MM.1S (cell line): ENCODE results near the gene AUTS2.

ENCODE experiments used
- DNase-seq: peaks from one replicate; pipeline ENCODE4 v3.0.0-alpha.2; 2015
- H2AFZ ChIP-seq: fragments of 300-600 bp; sonication (generic); 2 replicates; pipeline ENCODE4 v1.6.0; 2016; ENCODE audit warnings: antibody characterized with exemption, low read length
- H3F3A ChIP-seq: fragments of 300-600 bp; sonication (generic); 2 replicates; pipeline ENCODE4 v1.6.1; 2016; ENCODE audit warnings: mild to moderate bottlenecking, antibody characterized with exemption, low read length, moderate library complexity, mixed read lengths; ENCODE audit not compliant: insufficient read depth
- H3K27ac ChIP-seq: fragments of 300-600 bp; sonication (generic); 2 replicates; pipeline ENCODE4 v1.5.1; 2016; ENCODE audit warnings: mild to moderate bottlenecking, low read length
- H3K27me3 ChIP-seq: fragments of 300-600 bp; sonication (generic); replicated peaks from 2 replicates; pipeline ENCODE4 v1.6.0; 2016; ENCODE audit warnings: low read length; ENCODE audit not compliant: insufficient read depth
- H3K36me3 ChIP-seq: fragments of 300-600 bp; sonication (generic); replicated peaks from 2 replicates; pipeline ENCODE4 v1.6.1; 2016; ENCODE audit warnings: mild to moderate bottlenecking, low read length, mixed read lengths; ENCODE audit not compliant: insufficient read depth
- H3K4me1 ChIP-seq: fragments of 300-600 bp; sonication (generic); 2 replicates; pipeline ENCODE4 v1.6.1; 2016; ENCODE audit warnings: low read length, mixed read lengths
- H3K4me2 ChIP-seq: fragments of 300-600 bp; sonication (generic); 2 replicates; pipeline ENCODE4 v1.6.0; 2016; ENCODE audit warnings: low read depth, low read length
- H3K4me3 ChIP-seq: fragments of 300-600 bp; sonication (generic); 2 replicates; pipeline ENCODE4 v1.5.1; 2016; ENCODE audit warnings: low read length, mixed read lengths
- H3K79me2 ChIP-seq: fragments of 300-600 bp; sonication (generic); 2 replicates; pipeline ENCODE4 v1.6.1; 2016; ENCODE audit warnings: mixed run types, low read length, mixed read lengths
- H3K9ac ChIP-seq: fragments of 300-600 bp; sonication (generic); 2 replicates; pipeline ENCODE4 v1.6.1; 2016; ENCODE audit warnings: low read length, mixed read lengths
- H3K9me2 ChIP-seq: fragments of 300-600 bp; sonication (generic); replicated peaks from 2 replicates; pipeline ENCODE4 v1.6.1; 2016; ENCODE audit warnings: mild to moderate bottlenecking, low read length, mixed read lengths; ENCODE audit not compliant: insufficient read depth
- H3K9me3 ChIP-seq: fragments of 300-600 bp; sonication (generic); replicated peaks from 2 replicates; pipeline ENCODE4 v1.6.1; 2016; ENCODE audit warnings: mild to moderate bottlenecking, low read length, mixed read lengths; ENCODE audit not compliant: insufficient read depth
- H4K20me1 ChIP-seq: fragments of 300-600 bp; sonication (generic); 2 replicates; pipeline ENCODE4 v1.6.1; 2016; ENCODE audit warnings: mild to moderate bottlenecking, low read length, moderate library complexity, mixed read lengths; ENCODE audit not compliant: insufficient read depth
- CTCF ChIP-seq: fragments of 300-600 bp; sonication (generic); IDR thresholded peaks from 2 replicates; pipeline ENCODE4 v1.5.1; 2016; ENCODE audit warnings: antibody characterized with exemption, low read length, mixed read lengths
- EZH2 ChIP-seq: fragments of 300-600 bp; sonication (generic); optimal IDR thresholded peaks from 2 replicates; pipeline ENCODE3; 2017; ENCODE audit warnings: low read depth, mild to moderate bottlenecking, antibody characterized with exemption, low read length, mixed read lengths
- EZH2phosphoT487 ChIP-seq: fragments of 300-600 bp; sonication (generic); IDR thresholded peaks from 2 replicates; pipeline ENCODE4 v1.6.1; 2018; ENCODE audit warnings: antibody characterized with exemption, low read length

AUTS2 gene

GRCh38 chr7:70829221-70830059 is 1231.2 kb downstream of the AUTS2 start:
- Histone ChIP-seq H3K27me3 (no peaks in the 10 kb centered on the region), H3K79me2 (no peaks in the 10 kb centered on the region), H3F3A (no peaks in the 10 kb centered on the region), H3K9me2 (no peaks in the 10 kb centered on the region), H3K36me3 (no peaks in the 10 kb centered on the region), H3K9ac (no peak overlapping the region), H3K4me2 (peak overlapping the region; percentile 31; the same call in 1 of the 2 replicates), H3K9me3 (no peaks in the 10 kb centered on the region), H3K4me1 (no peaks in the 10 kb centered on the region), H4K20me1 (no peaks in the 10 kb centered on the region), H3K27ac (no peak overlapping the region), H3K4me3 (peak overlapping the region; percentile 7; the same call in 1 of the 2 replicates), H2AFZ (peak overlapping the region; percentile 36; the same call in 1 of the 2 replicates)
- DNase-seq: peak; percentile 53
- TF ChIP-seq CTCF (peak; percentile 83), EZH2 (no peak)

- no peak overlapping the region for H3K9ac ChIP-seq
- no peaks in the 10 kb centered on the region for H3K9me3 ChIP-seq
- H3K4me3 ChIP-seq: no peak overlapping the region
- no peak overlapping the region for H3K27ac ChIP-seq
- DNase-seq: no peak
- H3K79me2 ChIP-seq: no peaks in the 10 kb centered on the region
- H3K27me3 ChIP-seq: no peaks in the 10 kb centered on the region
- H3F3A ChIP-seq: no peaks in the 10 kb centered on the region
- no peaks in the 10 kb centered on the region for H3K4me1 ChIP-seq
- no peak for TF ChIP-seq EZH2
- TF ChIP-seq CTCF: no peak
- no peak for TF ChIP-seq EZH2phosphoT487
- H3K9me2 ChIP-seq: no peaks in the 10 kb centered on the region
- no peak overlapping the region for H2AFZ ChIP-seq
- no peak overlapping the region; the same call in 1 of the 2 replicates for H3K4me2 ChIP-seq
- H3K36me3 ChIP-seq: no peaks in the 10 kb centered on the region
- no peaks in the 10 kb centered on the region for H4K20me1 ChIP-seq
Observed at GRCh38 chr7:70830060-70830395, 1231.8 kb downstream of the AUTS2 start.

GRCh38 chr7:70830426-70830825 is 1232.2 kb downstream of the AUTS2 start:
- Histone ChIP-seq H2AFZ (no peak overlapping the region), H3K27ac (no peak overlapping the region), H3K9ac (no peak overlapping the region), H3K9me3 (no peaks in the 10 kb centered on the region), H3K9me2 (no peaks in the 10 kb centered on the region), H3K27me3 (no peaks in the 10 kb centered on the region), H3K4me3 (no peak overlapping the region), H4K20me1 (no peaks in the 10 kb centered on the region), H3K36me3 (no peaks in the 10 kb centered on the region), H3F3A (no peaks in the 10 kb centered on the region), H3K79me2 (no peaks in the 10 kb centered on the region), H3K4me2 (no peak overlapping the region), H3K4me1 (no peaks in the 10 kb centered on the region)
- no peak for DNase-seq
- no peak for TF ChIP-seq EZH2phosphoT487
- no peak for TF ChIP-seq CTCF
- no peak for TF ChIP-seq EZH2
